ENCODE data around the gene LRCH1. TPM values are rescaled to one million over a fixed set of nuclear protein-coding genes. Genes with fewer than 3 reads are reported as not detected.

Gene LRCH1
- total and polyA plus RNA-seq, 2 of the 13 experiments (the other 11 are each of a cell fraction or from before 2014, with no cell fraction given): 4.1 to 12.6 TPM

GRCh38 chr13:46631179-46631542 is 78.2 kb downstream of the LRCH1 start:
- H3K9me3 ChIP-seq (ENCODE audit: low read length): no peaks in the 10 kb centered on the region
- H3K4me3 ChIP-seq (replicated peaks in 1 of 3; ENCODE audit: insufficient read depth in 1 of 3, low read depth in 2 of 3, low read length in 3 of 3): no peak overlapping the region
- H3K4me2 ChIP-seq (ENCODE audit: low read depth, low read length): no peak overlapping the region
- 96% methylated on average over 2 of the region's 2 CpGs for WGBS (ENCODE audit: low lambda C conversion rate)
- intact Hi-C loops (cut with micrococcal nuclease; ENCODE audit: unreplicated experiment) (loop anchor here (1.0 kb wide), 1 partner anchor 12 kb away; no protein-coding TSS in a partner anchor), in situ Hi-C loops (cut with HindIII; ENCODE audit: extremely low pct_ligation_motif_present, low pct_unique_long_range_greater_than_20kb) (no loop called here)
- no peak overlapping the region for H3K9ac ChIP-seq (ENCODE audit: insufficient read depth, low read depth, low read length)
- POLR2A ChIA-PET: no interaction called here
- no peaks in the 10 kb centered on the region; a peak in 1 of 5 replicates for H3K36me3 ChIP-seq (replicated peaks in 1 of 2; ENCODE audit: control insufficient read depth in 1 of 2, insufficient read depth in 2 of 2, low read length in 2 of 2)
- ATAC-seq (no peak), DNase-seq (ENCODE audit: low spot score) (no peak), FAIRE-seq (no peak)
- CTCF ChIA-PET (ENCODE audit: low intra/inter-chr PET ratio, low total read pairs): no interaction called here
- H4K20me1 ChIP-seq (ENCODE audit: insufficient read depth, low read length): no peaks in the 10 kb centered on the region
- no TSS peak for BruUV-seq (replicated peaks)
- peaks cover 48% of the 10 kb centered on the region for H3K79me2 ChIP-seq (ENCODE audit: insufficient read depth, low read length)
- no peaks in the 10 kb centered on the region for H3K27me3 ChIP-seq (ENCODE audit: control insufficient read depth in 1 of 2, insufficient read depth in 2 of 2, low read length in 2 of 2)
- peaks cover 32% of the 10 kb centered on the region for H3K4me1 ChIP-seq (ENCODE audit: insufficient read depth, low read length)
- no peak overlapping the region for H3K27ac ChIP-seq (ENCODE audit: extremely low read length, insufficient read depth, low read length)
- no peak overlapping the region for H2AFZ ChIP-seq (ENCODE audit: low read length)
- TF ChIP-seq POLR2A (IDR thresholded peaks at IDR 0.05; ENCODE audit: insufficient read depth in 1 of 2, low read depth in 2 of 2, low read length in 2 of 2) (no peak), FOXO1 (CRISPR knock-in tag; IDR thresholded peaks at IDR 0.05) (no peak), AHDC1 (CRISPR knock-in tag; IDR thresholded peaks at IDR 0.05; ENCODE audit: borderline replicate concordance) (no peak), ZNF292 (CRISPR knock-in tag; IDR thresholded peaks at IDR 0.05; ENCODE audit: borderline replicate concordance, low read depth) (no peak), SPEN (CRISPR knock-in tag; IDR thresholded peaks at IDR 0.05; ENCODE audit: low read depth) (no peak), FIP1L1 (IDR thresholded peaks at IDR 0.05; ENCODE audit: borderline replicate concordance, insufficient read depth, low read depth, low read length) (no peak), ZIK1 (CRISPR knock-in tag; IDR thresholded peaks at IDR 0.05; ENCODE audit: borderline replicate concordance, low read depth) (no peak)
- TF ChIP-seq, protein P1, sequence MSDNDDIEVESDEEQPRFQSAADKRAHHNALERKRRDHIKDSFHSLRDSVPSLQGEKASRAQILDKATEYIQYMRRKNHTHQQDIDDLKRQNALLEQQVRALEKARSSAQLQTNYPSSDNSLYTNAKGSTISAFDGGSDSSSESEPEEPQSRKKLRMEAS (IDR thresholded peaks at IDR 0.05): no peak
- TF ChIP-seq, protein P2, sequence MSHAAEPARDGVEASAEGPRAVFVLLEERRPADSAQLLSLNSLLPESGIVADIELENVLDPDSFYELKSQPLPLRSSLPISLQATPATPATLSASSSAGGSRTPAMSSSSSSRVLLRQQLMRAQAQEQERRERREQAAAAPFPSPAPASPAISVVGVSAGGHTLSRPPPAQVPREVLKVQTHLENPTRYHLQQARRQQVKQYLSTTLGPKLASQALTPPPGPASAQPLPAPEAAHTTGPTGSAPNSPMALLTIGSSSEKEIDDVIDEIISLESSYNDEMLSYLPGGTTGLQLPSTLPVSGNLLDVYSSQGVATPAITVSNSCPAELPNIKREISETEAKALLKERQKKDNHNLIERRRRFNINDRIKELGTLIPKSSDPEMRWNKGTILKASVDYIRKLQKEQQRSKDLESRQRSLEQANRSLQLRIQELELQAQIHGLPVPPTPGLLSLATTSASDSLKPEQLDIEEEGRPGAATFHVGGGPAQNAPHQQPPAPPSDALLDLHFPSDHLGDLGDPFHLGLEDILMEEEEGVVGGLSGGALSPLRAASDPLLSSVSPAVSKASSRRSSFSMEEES (CRISPR knock-in tag; IDR thresholded peaks at IDR 0.05): no peak
- TF ChIP-seq, protein P3, sequence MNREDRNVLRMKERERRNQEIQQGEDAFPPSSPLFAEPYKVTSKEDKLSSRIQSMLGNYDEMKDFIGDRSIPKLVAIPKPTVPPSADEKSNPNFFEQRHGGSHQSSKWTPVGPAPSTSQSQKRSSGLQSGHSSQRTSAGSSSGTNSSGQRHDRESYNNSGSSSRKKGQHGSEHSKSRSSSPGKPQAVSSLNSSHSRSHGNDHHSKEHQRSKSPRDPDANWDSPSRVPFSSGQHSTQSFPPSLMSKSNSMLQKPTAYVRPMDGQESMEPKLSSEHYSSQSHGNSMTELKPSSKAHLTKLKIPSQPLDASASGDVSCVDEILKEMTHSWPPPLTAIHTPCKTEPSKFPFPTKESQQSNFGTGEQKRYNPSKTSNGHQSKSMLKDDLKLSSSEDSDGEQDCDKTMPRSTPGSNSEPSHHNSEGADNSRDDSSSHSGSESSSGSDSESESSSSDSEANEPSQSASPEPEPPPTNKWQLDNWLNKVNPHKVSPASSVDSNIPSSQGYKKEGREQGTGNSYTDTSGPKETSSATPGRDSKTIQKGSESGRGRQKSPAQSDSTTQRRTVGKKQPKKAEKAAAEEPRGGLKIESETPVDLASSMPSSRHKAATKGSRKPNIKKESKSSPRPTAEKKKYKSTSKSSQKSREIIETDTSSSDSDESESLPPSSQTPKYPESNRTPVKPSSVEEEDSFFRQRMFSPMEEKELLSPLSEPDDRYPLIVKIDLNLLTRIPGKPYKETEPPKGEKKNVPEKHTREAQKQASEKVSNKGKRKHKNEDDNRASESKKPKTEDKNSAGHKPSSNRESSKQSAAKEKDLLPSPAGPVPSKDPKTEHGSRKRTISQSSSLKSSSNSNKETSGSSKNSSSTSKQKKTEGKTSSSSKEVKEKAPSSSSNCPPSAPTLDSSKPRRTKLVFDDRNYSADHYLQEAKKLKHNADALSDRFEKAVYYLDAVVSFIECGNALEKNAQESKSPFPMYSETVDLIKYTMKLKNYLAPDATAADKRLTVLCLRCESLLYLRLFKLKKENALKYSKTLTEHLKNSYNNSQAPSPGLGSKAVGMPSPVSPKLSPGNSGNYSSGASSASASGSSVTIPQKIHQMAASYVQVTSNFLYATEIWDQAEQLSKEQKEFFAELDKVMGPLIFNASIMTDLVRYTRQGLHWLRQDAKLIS (CRISPR knock-in tag; IDR thresholded peaks at IDR 0.05): no peak

Measured in HepG2 (cell line).